Sigmoid colon (tissue), 4 donors: ENCODE data around the gene ZNF254.

Experiments used
- EP300 ChIP-seq, 4 donors: sonication (generic); formaldehyde crosslinking; IDR thresholded peaks; one replicate each; pipeline ENCODE4 v1.6.1; 2017; ENCODE audit warnings: antibody characterized with exemption in 4 of 4
- POLR2A ChIP-seq, 2 donors: fragments of 450-650 bp; IDR thresholded peaks; one replicate each; pipeline ENCODE4 v1.6.1; 2016; ENCODE audit warnings: antibody characterized with exemption in 2 of 2, mild to moderate bottlenecking in 2 of 2, moderate library complexity in 2 of 2
- POLR2AphosphoS5 ChIP-seq, 4 donors: sonication (generic); formaldehyde crosslinking; IDR thresholded peaks; one replicate each; pipeline ENCODE4 v1.6.1; 2017; ENCODE audit warnings: antibody characterized with exemption in 4 of 4
- TF ChIP-seq, protein P1 (sequence below), 4 experiments: fragments of 450-650 bp in 3 of 4; fragments of 200-600 bp in 1 of 4; IDR thresholded peaks; one replicate each; pipeline ENCODE4 v1.5.1; 2016 to 2019; ENCODE audit warnings: antibody characterized with exemption in 4 of 4, mild to moderate bottlenecking in 3 of 4, moderate library complexity in 2 of 4

DNA sequence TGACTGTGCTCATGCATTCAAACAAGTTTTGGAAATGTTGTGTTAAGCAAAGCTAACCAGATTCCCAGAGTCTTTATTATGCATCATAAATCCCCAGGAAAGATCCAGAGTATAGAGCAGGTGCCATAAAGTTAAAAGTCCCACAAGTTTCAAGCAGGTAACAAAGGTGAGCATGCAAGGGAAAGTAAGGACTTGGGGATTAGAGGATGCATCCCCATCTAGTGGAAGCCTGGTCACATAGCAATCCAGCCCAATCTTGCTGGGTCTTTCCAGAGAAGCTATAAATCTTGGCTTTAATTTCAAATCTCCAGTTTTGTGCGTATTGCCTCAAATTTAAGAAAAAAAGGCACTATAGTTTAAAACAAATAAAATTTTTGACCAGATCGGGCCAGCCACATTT, 72.7 kb downstream of the ZNF254 start:
- TF ChIP-seq EP300 (IDR thresholded peaks at IDR 0.05) (no peak), POLR2AphosphoS5 (IDR thresholded peaks at IDR 0.05) (no peak), POLR2A (IDR thresholded peaks at IDR 0.05) (no peak)
- TF ChIP-seq, protein P1, sequence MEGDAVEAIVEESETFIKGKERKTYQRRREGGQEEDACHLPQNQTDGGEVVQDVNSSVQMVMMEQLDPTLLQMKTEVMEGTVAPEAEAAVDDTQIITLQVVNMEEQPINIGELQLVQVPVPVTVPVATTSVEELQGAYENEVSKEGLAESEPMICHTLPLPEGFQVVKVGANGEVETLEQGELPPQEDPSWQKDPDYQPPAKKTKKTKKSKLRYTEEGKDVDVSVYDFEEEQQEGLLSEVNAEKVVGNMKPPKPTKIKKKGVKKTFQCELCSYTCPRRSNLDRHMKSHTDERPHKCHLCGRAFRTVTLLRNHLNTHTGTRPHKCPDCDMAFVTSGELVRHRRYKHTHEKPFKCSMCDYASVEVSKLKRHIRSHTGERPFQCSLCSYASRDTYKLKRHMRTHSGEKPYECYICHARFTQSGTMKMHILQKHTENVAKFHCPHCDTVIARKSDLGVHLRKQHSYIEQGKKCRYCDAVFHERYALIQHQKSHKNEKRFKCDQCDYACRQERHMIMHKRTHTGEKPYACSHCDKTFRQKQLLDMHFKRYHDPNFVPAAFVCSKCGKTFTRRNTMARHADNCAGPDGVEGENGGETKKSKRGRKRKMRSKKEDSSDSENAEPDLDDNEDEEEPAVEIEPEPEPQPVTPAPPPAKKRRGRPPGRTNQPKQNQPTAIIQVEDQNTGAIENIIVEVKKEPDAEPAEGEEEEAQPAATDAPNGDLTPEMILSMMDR (IDR thresholded peaks at IDR 0.05) = no peak
